Fibroblast of the aortic adventitia (primary cell): ENCODE measurements around the gene TSNAX. TPM values are rescaled to one million over a fixed set of nuclear protein-coding genes. Genes with fewer than 3 reads are reported as not detected.
A peak's percentile ranks its signal among the peaks of the same experiment; 100 is the strongest.
"Not testable (repeated sequence)": the region's sequence is repeated elsewhere in the genome, so short reads cannot be mapped to it uniquely, and the experiment has no call there.

Experiments
- DNase-seq: peaks from one replicate; pipeline ENCODE4 v3.0.0-alpha.2; 2010; ENCODE audit warnings: low read depth
- H3K4me3 ChIP-seq: 2 replicates; pipeline ENCODE4 v1.5.1; 2011; ENCODE audit warnings: low read depth, mild to moderate bottlenecking, control low read depth, low read length, moderate library complexity
- CTCF ChIP-seq: IDR thresholded peaks from 2 replicates; pipeline ENCODE4 v1.5.1; 2011; ENCODE audit warnings: mild to moderate bottlenecking, low read length, control low read depth, inconsistent platforms; ENCODE audit not compliant: insufficient read depth
- total RNA-seq: library from RNA; depleted of rRNA; stranded (reverse); fragments of >200 nt; gene quantifications from 2 replicates; pipeline ENCODE4 v1.2.3, GENCODE V29; 2012; ENCODE audit warnings: low replicate concordance

Gene TSNAX
- total RNA-seq, 1 donor, result 43.7 TPM

GRCh38 chr1:231487910-231488309 lies 40.6 kb upstream of the TSNAX start:
- H3K4me3 ChIP-seq, result no peak overlapping the region
- TF ChIP-seq CTCF, result no peak
- no peak for DNase-seq

- TF ChIP-seq CTCF, result no peak
- DNase-seq, result peak; percentile 64
- no peak overlapping the region for H3K4me3 ChIP-seq
Observed at GRCh38 chr1:231493421-231494185, 34.9 kb upstream of the TSNAX start.

- DNase-seq, result no peak
- no peak overlapping the region for H3K4me3 ChIP-seq
- no peak for TF ChIP-seq CTCF
Observed at GRCh38 chr1:231494439-231495110, 33.9 kb upstream of the TSNAX start.

GRCh38 chr1:231497629-231498152 lies 30.8 kb upstream of the TSNAX start:
- no peak overlapping the region for H3K4me3 ChIP-seq
- TF ChIP-seq CTCF, result no peak
- DNase-seq, result no peak

- H3K4me3 ChIP-seq, result no peak overlapping the region
- TF ChIP-seq CTCF, result no peak
- DNase-seq, result no peak
Observed at GRCh38 chr1:231499148-231499763, 29.2 kb upstream of the TSNAX start.

- DNase-seq, result no peak
- no peak overlapping the region for H3K4me3 ChIP-seq
- no peak for TF ChIP-seq CTCF
Observed at GRCh38 chr1:231500666-231501065, 27.8 kb upstream of the TSNAX start.

GRCh38 chr1:231503168-231503567 lies 25.3 kb upstream of the TSNAX start:
- H3K4me3 ChIP-seq, DNase-seq: not testable (repeated sequence)
